GM20000 (cell line): Measurements from ENCODE around the gene CACFD1.

ENCODE experiments used
- DNase-seq: peaks from one replicate; pipeline ENCODE4 v3.0.0; 2012; ENCODE audit warnings: low spot score
- TF ChIP-seq, protein P1 (sequence below): IDR thresholded peaks from 2 replicates; pipeline ENCODE4 v1.5.1; 2012; ENCODE audit warnings: mild to moderate bottlenecking, control low read depth; ENCODE audit errors: extremely low read depth, missing control alignments

CACFD1 gene

DNA sequence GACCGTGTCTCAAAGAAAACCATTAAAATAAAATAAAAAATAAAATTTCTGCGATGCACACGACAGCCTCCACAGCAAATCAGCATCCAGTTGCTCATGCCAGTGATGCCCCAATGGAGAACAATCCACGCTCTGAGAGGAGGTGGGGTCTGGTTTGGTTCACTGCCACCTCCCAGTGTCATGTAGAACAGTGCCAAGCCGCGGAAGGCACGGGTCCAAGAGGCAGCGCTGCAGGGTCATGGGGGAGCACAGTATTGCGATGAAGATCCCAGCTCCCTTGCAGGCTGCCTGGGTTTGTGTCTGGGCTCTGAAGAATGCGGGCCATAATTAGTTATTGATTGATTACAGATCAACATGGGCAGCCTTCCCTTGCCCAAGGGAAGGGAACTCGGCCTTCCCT, 6.1 kb upstream of the CACFD1 start:
- TF ChIP-seq, protein P1, sequence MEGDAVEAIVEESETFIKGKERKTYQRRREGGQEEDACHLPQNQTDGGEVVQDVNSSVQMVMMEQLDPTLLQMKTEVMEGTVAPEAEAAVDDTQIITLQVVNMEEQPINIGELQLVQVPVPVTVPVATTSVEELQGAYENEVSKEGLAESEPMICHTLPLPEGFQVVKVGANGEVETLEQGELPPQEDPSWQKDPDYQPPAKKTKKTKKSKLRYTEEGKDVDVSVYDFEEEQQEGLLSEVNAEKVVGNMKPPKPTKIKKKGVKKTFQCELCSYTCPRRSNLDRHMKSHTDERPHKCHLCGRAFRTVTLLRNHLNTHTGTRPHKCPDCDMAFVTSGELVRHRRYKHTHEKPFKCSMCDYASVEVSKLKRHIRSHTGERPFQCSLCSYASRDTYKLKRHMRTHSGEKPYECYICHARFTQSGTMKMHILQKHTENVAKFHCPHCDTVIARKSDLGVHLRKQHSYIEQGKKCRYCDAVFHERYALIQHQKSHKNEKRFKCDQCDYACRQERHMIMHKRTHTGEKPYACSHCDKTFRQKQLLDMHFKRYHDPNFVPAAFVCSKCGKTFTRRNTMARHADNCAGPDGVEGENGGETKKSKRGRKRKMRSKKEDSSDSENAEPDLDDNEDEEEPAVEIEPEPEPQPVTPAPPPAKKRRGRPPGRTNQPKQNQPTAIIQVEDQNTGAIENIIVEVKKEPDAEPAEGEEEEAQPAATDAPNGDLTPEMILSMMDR: no peak
- DNase-seq: no peak

DNA sequence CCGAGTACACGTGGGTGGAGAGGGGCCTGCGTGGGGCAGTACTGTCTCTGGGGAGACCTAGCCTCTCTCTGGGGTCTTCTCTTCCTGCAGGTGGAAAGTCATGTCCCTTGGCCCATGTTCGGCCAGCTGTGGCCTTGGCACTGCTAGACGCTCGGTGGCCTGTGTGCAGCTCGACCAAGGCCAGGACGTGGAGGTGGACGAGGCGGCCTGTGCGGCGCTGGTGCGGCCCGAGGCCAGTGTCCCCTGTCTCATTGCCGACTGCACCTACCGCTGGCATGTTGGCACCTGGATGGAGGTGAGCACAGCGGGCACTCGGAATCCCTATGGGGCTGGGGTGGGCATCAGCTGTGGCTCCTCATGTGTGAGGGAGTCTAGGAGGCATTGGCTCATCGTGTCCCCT, 5.5 kb upstream of the CACFD1 start:
- TF ChIP-seq, protein P1: no peak
- DNase-seq: no peak

DNA sequence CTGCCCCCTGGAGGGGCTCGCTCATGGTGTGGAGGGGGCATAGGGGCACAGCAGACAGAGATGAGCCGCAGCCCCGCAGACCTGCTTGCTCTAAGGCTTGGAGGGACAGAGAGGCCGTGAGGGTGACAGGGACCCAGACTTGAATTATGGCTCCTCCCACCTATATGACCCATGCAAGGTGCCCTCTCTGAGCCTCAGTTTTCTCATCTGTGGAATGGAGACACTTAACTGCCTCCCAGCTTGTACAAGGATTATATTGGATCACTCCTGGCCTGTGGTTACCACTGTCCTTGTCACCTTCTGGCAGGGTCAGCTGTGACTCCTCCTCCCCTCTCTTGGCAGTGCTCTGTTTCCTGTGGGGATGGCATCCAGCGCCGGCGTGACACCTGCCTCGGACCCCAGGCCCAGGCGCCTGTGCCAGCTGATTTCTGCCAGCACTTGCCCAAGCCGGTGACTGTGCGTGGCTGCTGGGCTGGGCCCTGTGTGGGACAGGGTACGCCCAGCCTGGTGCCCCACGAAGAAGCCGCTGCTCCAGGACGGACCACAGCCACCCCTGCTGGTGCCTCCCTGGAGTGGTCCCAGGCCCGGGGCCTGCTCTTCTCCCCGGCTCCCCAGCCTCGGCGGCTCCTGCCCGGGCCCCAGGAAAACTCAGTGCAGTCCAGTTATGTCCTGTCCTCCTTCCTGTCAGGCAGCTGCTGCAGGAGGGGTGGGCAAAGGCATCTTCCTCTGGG, 4.7 kb upstream of the CACFD1 start:
- no peak for DNase-seq
- TF ChIP-seq, protein P1: no peak

DNA sequence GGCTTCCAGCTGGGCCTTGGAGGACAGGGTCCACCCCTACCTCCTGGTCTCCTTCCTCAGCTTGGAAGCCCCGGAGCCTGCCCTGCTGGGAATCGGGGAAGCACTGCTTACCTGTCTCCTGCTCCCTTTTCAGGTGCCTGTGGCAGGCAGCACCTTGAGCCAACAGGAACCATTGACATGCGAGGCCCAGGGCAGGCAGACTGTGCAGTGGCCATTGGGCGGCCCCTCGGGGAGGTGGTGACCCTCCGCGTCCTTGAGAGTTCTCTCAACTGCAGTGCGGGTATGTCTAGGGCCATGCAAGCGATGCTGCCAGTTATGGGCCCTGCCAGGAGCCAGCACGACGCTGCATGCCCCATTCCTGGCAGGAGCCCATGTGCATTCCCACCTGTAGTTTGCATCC, 3.8 kb upstream of the CACFD1 start:
- TF ChIP-seq, protein P1: no peak
- no peak for DNase-seq

DNA sequence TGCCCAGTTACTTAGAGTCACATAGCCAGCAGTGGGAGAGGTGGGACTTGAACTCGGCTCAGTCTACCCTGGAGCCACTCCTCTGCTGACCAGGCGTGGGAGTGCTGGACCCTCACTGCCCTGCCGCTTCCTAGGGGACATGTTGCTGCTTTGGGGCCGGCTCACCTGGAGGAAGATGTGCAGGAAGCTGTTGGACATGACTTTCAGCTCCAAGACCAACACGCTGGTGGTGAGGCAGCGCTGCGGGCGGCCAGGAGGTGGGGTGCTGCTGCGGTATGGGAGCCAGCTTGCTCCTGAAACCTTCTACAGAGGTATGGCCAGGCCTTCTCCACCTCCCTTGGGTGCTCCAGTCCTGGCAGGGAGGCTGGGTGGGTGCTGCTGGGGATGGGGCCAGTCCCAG, 3.4 kb upstream of the CACFD1 start:
- DNase-seq: no peak

DNA sequence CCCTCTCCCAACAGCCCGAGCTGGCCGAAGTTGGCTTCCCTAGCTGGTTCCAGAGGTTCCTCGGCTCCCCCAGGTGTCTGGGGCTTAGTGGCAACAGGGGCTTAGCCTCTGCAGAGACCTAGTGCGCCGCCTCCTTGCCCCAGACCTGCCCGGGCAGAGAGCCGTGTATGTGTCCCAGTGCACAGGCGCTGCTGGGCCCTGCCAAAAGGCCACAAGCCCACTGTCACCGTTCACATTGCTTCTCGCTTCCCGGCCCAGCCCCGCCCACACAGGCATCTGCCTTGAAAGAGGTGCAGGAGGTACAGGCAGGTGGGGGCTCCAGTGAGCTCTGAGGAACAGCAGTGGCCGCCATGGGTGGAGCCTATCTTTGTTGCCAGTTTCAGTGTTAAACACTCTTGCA, 2.5 kb upstream of the CACFD1 start:
- DNase-seq: no peak
- TF ChIP-seq, protein P1: no peak

More for the DNA sequence above, 3.4 kb upstream of the CACFD1 start:
- TF ChIP-seq, protein P1: no peak

DNA sequence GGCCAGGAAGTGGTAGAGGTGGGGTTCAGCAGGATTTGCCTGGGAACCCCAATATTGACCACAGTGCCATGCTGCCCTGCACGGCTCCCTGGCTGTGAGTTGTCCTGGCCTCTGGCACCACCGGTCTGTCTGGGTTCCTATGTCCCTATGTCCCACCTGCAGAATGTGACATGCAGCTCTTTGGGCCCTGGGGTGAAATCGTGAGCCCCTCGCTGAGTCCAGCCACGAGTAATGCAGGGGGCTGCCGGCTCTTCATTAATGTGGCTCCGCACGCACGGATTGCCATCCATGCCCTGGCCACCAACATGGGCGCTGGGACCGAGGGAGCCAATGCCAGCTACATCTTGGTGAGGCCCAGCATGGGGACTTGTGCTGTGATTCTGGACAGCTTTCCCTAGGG, 2.0 kb upstream of the CACFD1 start:
- TF ChIP-seq, protein P1: no peak
- DNase-seq: no peak
